HepG2 (cell line): ENCODE results near the gene MTX1.
"Not testable (repeated sequence)": the region's sequence is repeated elsewhere in the genome, so short reads cannot be mapped to it uniquely, and the experiment has no call there.

Source experiments
- BHLHE40 ChIP-seq: IDR thresholded peaks from 2 replicates; pipeline ENCODE4 v1.6.1; 2011; ENCODE audit warnings: low read length, improper control_type of control experiment
- CTCF ChIP-seq: sonication (generic); formaldehyde crosslinking; IDR thresholded peaks from 2 replicates; pipeline ENCODE4 v1.5.0; 2020; ENCODE audit warnings: mild to moderate bottlenecking, missing genetic modification reagents, moderate library complexity
- SMC3 ChIP-seq: IDR thresholded peaks from 2 replicates; pipeline ENCODE4 v1.6.1; 2011; ENCODE audit warnings: low read length, improper control_type of control experiment
- ZBTB49 ChIP-seq: sonication (generic); formaldehyde crosslinking; IDR thresholded peaks from 2 replicates; pipeline ENCODE4 v1.4.0; 2020; ENCODE audit warnings: missing genetic modification reagents, borderline replicate concordance
- ZNF274 ChIP-seq: sonication (generic); formaldehyde crosslinking; IDR thresholded peaks from 2 replicates; pipeline ENCODE4 v1.5.1; 2020; ENCODE audit warnings: mild to moderate bottlenecking, missing genetic modification reagents
- ZNF567 ChIP-seq: sonication (generic); formaldehyde crosslinking; IDR thresholded peaks from 2 replicates; pipeline ENCODE4 v1.8.1; 2023; ENCODE audit warnings: mild to moderate bottlenecking, missing genetic modification reagents, borderline replicate concordance

- TF ChIP-seq ZNF274 (CRISPR knock-in tag); CTCF (CRISPR knock-in tag); ZBTB49 (CRISPR knock-in tag); ZNF567 (CRISPR knock-in tag); SMC3; BHLHE40: not testable (repeated sequence)
Measured at GRCh38 chr1:155193991-155194240, 14.6 kb upstream of the MTX1 start.
